K562 (cell line): ENCODE measurements around the gene NRXN2. TPM values are rescaled to one million over a fixed set of nuclear protein-coding genes. Genes with fewer than 3 reads are reported as not detected.

Experiments used
- ATAC-seq: fragments of 200-7000 bp; cut with Tn5 transposase; 3 replicates; pipeline ENCODE4 v1.9.1; 2020; ENCODE audit warnings: moderate library complexity
- BruUV-seq: library from RNA; stranded (reverse); fragments of 400-500 nt; replicated peaks from 2 replicates; lab custom pipeline; 2021; lab: Mats Ljungman, UMichigan
- CTCF ChIA-PET: fragments of 300-600 bp; formaldehyde crosslinking; extraction: SDS; loops from one replicate; lab custom pipeline; 2021; ENCODE audit warnings: low intra/inter-chr PET ratio; lab: Yijun Ruan, JAX
- POLR2A ChIA-PET: fragments of 300-600, 350-650 bp; sonication (Branson Sonifier 250); formaldehyde crosslinking; extraction: SDS; loops from one replicate; lab custom pipeline; 2021; ENCODE audit warnings: antibody characterized with exemption, inconsistent platforms; lab: Yijun Ruan, JAX
- DNase-seq, 4 experiments: peaks; one replicate each; pipeline versions ENCODE4 v3.0.0 to v3.0.0-alpha.2; 2011 to 2018; ENCODE audit warnings: low spot score in 3 of 4, mixed read lengths in 3 of 4; ENCODE audit errors: extremely low read depth in 1 of 4
- FAIRE-seq: peaks from 2 replicates; lab custom pipeline; 2011; peaks lifted over from hg19 to GRCh38; lab: Jason Lieb, UNC
- H2AFZ ChIP-seq: 2 replicates; pipeline ENCODE4 v1.6.0; 2011; ENCODE audit warnings: low read depth, low read length, control low read depth, inconsistent platforms
- H3K27ac ChIP-seq: fragments of 200-600 bp; 3 replicates; pipeline ENCODE4 v1.8.0; 2011; ENCODE audit warnings: low read depth, mild to moderate bottlenecking, control low read depth, inconsistent platforms, low read length, moderate library complexity, mixed read lengths; ENCODE audit errors: extremely low read depth
- H3K27me3 ChIP-seq, 2 experiments: fragments of 300-600 bp in 1 of 2; 2 replicates in 1 of 2; 3 replicates in 1 of 2; pipeline versions ENCODE4 v1.6.0 to v1.8.0; 2011; ENCODE audit warnings: inconsistent platforms in 2 of 2, low read length in 2 of 2, mild to moderate bottlenecking in 1 of 2, mixed read lengths in 1 of 2, moderate library complexity in 1 of 2; ENCODE audit not compliant: control insufficient read depth in 2 of 2, insufficient read depth in 2 of 2
- H3K36me3 ChIP-seq: fragments of 300-600 bp; 3 replicates; pipeline ENCODE4 v1.8.0; 2011; ENCODE audit warnings: mild to moderate bottlenecking, low read length, inconsistent platforms; ENCODE audit not compliant: control insufficient read depth, insufficient read depth
- H3K4me1 ChIP-seq, 2 experiments: fragments of 200-600 bp in 1 of 2; replicated peaks in 1 of 2; 2 replicates in 1 of 2; 3 replicates in 1 of 2; pipeline versions ENCODE4 v1.5.1 to v1.8.0; 2011; ENCODE audit warnings: inconsistent platforms in 2 of 2, low read length in 2 of 2, mild to moderate bottlenecking in 1 of 2, mixed read lengths in 1 of 2, moderate library complexity in 1 of 2; ENCODE audit not compliant: control insufficient read depth in 2 of 2, insufficient read depth in 2 of 2
- H3K4me2 ChIP-seq: 2 replicates; pipeline ENCODE4 v1.6.1; 2011; ENCODE audit warnings: low read length, control low read depth, inconsistent platforms, mixed read lengths; ENCODE audit not compliant: insufficient read depth
- H3K4me3 ChIP-seq: fragments of 200-600 bp; sonication (generic), shearing (Covaris generic); 2 replicates; pipeline ENCODE4 v1.5.1; 2016; ENCODE audit warnings: control low read depth, inconsistent platforms
- H3K79me2 ChIP-seq: fragments of 200-600 bp; 3 replicates; pipeline ENCODE4 v1.8.0; 2011; ENCODE audit warnings: low read length, inconsistent platforms; ENCODE audit not compliant: control insufficient read depth, insufficient read depth
- H3K9ac ChIP-seq, 2 experiments: 2 replicates each; pipeline versions ENCODE4 v1.6.0 to v1.6.1; 2011; ENCODE audit warnings: low read depth in 2 of 2, low read length in 2 of 2, control low read depth in 1 of 2, inconsistent platforms in 1 of 2, mild to moderate bottlenecking in 1 of 2, mixed read lengths in 1 of 2; ENCODE audit not compliant: insufficient read depth in 1 of 2
- H3K9me1 ChIP-seq: one replicate; pipeline ENCODE4 v1.6.0; 2011; ENCODE audit warnings: inconsistent platforms, mild to moderate bottlenecking, low read length, moderate library complexity; ENCODE audit not compliant: control insufficient read depth, insufficient read depth
- H3K9me3 ChIP-seq: replicated peaks from 2 replicates; pipeline ENCODE4 v1.5.1; 2011; ENCODE audit warnings: low read depth, low read length, inconsistent platforms; ENCODE audit not compliant: control insufficient read depth, insufficient read depth
- H4K20me1 ChIP-seq: replicated peaks from 2 replicates; pipeline ENCODE4 v1.6.1; 2011; ENCODE audit warnings: low read length, inconsistent platforms, mixed read lengths; ENCODE audit not compliant: control insufficient read depth, insufficient read depth
- CBFA2T3 ChIP-seq: fragments of 450-650 bp; IDR thresholded peaks from 2 replicates; pipeline ENCODE4 v1.6.1; 2017
- IRF2 ChIP-seq: sonication (generic); formaldehyde crosslinking; IDR thresholded peaks from 2 replicates; pipeline ENCODE4 v1.8.1; 2022; ENCODE audit warnings: mild to moderate bottlenecking, missing genetic modification reagents
- MLLT1 ChIP-seq, 2 experiments: fragments of 450-650 bp; IDR thresholded peaks; 2 replicates each; pipeline ENCODE4 v1.6.1; 2016
- YY1 ChIP-seq, 3 experiments: IDR thresholded peaks; 2 replicates each; pipeline ENCODE4 v1.6.1; 2011; ENCODE audit warnings: low read length in 2 of 3, mild to moderate bottlenecking in 2 of 3, moderate library complexity in 2 of 3, borderline replicate concordance in 1 of 3, control low read depth in 1 of 3, low read depth in 1 of 3; ENCODE audit not compliant: insufficient read depth in 3 of 3, insufficient replicate concordance in 2 of 3, control insufficient read depth in 1 of 3, insufficient read length in 1 of 3; ENCODE audit errors: extremely low read depth in 1 of 3
- ZBTB17 ChIP-seq: fragments of 450-650 bp; formaldehyde crosslinking; IDR thresholded peaks from 2 replicates; pipeline ENCODE4 v1.4.0; 2020; ENCODE audit warnings: mild to moderate bottlenecking
- ZNF263 ChIP-seq: sonication (generic); formaldehyde crosslinking; IDR thresholded peaks from 2 replicates; pipeline ENCODE4 v1.8.0; 2022; ENCODE audit warnings: mild to moderate bottlenecking, missing genetic modification reagents, borderline replicate concordance
- ZNF695 ChIP-seq: fragments of 450-650 bp; formaldehyde crosslinking; IDR thresholded peaks from 2 replicates; pipeline ENCODE4 v1.4.0; 2020; ENCODE audit warnings: mild to moderate bottlenecking, moderate library complexity
- WGBS: fragments of 100-300 bp; shearing (Covaris generic); methylation state at CpG from one replicate; pipeline ENCODE4 v1.1.6; 2016; ENCODE audit warnings: low coverage, mixed read lengths; ENCODE audit not compliant: insufficient coverage; ENCODE audit errors: missing lambda C conversion rate; 5-methylcytosine and 5-hydroxymethylcytosine counted together
- in situ Hi-C: fragments of 300-500 bp; cut with MboI; formaldehyde crosslinking; loops from 4 replicates; pipeline ENCODE4 v1.15.0; 2018; ENCODE audit warnings: inconsistent platforms, mixed read lengths
- intact Hi-C: fragments of 100-400 bp; cut with micrococcal nuclease; formaldehyde crosslinking; loops from 2 replicates; pipeline ENCODE4 v1.14.2; 2022
- polyA plus RNA-seq, 8 experiments: library from polyadenylated mRNA; depleted of rRNA in 4 of 8; stranded (reverse) in 5 of 8; unstranded in 3 of 8; fragments of >200 nt; fragmentation: Nextera tagmentation in 2 of 8; fragmentation: Illumina TruSeq in 1 of 8; extraction: Ambion mirVana in 2 of 8; extraction: Trizol in 1 of 8; gene quantifications; 2 replicates each; pipeline versions ENCODE4 v1.2.1 to v1.2.3, GENCODE V29; 2011 to 2014; ENCODE audit warnings: inconsistent platforms in 1 of 8, missing spikeins in 1 of 8
- total RNA-seq, 7 experiments: library from RNA; depleted of rRNA in 6 of 7; stranded (reverse); fragments of >200 nt in 6 of 7; fragmentation: Illumina TruSeq in 2 of 7; extraction: Trizol in 2 of 7; gene quantifications; 2 replicates each; pipeline versions ENCODE4 v1.2.1 to v1.2.3, GENCODE V29; 2011 to 2021; ENCODE audit warnings: low replicate concordance in 1 of 7

NRXN2 gene
- total and polyA plus RNA-seq, 9 of the 15 experiments (the other 6 are each of a cell fraction or from before 2014, with no cell fraction given), result 0.07 to 0.47 (median 0.15) TPM; not detected in 4

GRCh38 chr11:64752175-64752970, 29.4 kb upstream of the NRXN2 start:
- TF ChIP-seq ZNF263 (CRISPR knock-in tag) (peak; percentile 57; the same call in 1 of the 2 replicates), ZNF695 (CRISPR knock-in tag) (no peak), YY1 (IDR thresholded peaks at IDR 0.05; ENCODE audit: borderline replicate concordance in 1 of 3, control insufficient read depth in 1 of 3, extremely low read depth in 1 of 3, insufficient read depth in 3 of 3, insufficient read length in 1 of 3, insufficient replicate concordance in 2 of 3, low read depth in 1 of 3, low read length in 2 of 3) (peak in 1 of 3 experiments; percentile 31), ZBTB17 (CRISPR knock-in tag) (peak; percentile 93), IRF2 (CRISPR knock-in tag) (no peak), CBFA2T3 (peak; percentile 12; the same call in 1 of the 2 replicates), MLLT1 (IDR thresholded peaks at IDR 0.05) (peak in 1 of 2 experiments; percentile 88; a peak in 2 of 4 replicates)
- no peaks in the 10 kb centered on the region for H3K27me3 ChIP-seq
- ChIA-PET POLR2A (interaction anchor here (0.5 to 2.1 kb wide), 4 partner anchors 8 to 572 kb away, joined by 3 to 6 read pairs (median 4); no protein-coding TSS in a partner anchor), CTCF (no interaction called here)
- H3K4me3 ChIP-seq, result no peak overlapping the region
- no peaks in the 10 kb centered on the region for H3K9me3 ChIP-seq
- no TSS peak for BruUV-seq
- no peaks in the 10 kb centered on the region for H3K9me1 ChIP-seq
- intact Hi-C loops, result no loop called here
- no peak for ATAC-seq
- in situ Hi-C loops, result no loop called here
- H4K20me1 ChIP-seq, result no peaks in the 10 kb centered on the region
- no peak overlapping the region for H3K4me2 ChIP-seq
- no peak for DNase-seq
- 60% methylated on average over 13 of the region's 14 CpGs for WGBS
- FAIRE-seq, result no peak
- H3K36me3 ChIP-seq, result no peaks in the 10 kb centered on the region
- no peaks in the 10 kb centered on the region for H3K79me2 ChIP-seq
- no peak overlapping the region for H2AFZ ChIP-seq
- H3K27ac ChIP-seq, result no peak overlapping the region; the same call in 2 of the 3 replicates
- peaks cover 11 to 40% of the 10 kb centered on the region in 2 experiments for H3K4me1 ChIP-seq
- H3K9ac ChIP-seq, result peak overlapping the region in 1 of 2 experiments; percentile 66; a peak in 2 of 4 replicates
